H1 (cell line): ENCODE data around the gene LRTM1. TPM values are rescaled to one million over a fixed set of nuclear protein-coding genes. Genes with fewer than 3 reads are reported as not detected.

ENCODE experiments used
- ASH2L ChIP-seq: fragments of 200-600, 300-600 bp; sonication (generic); IDR thresholded peaks from one replicate; pipeline ENCODE4 v1.7.1; 2017; ENCODE audit warnings: low read length
- BACH1 ChIP-seq: IDR thresholded peaks from 2 replicates; pipeline ENCODE4 v1.6.1; 2012; ENCODE audit warnings: low read length, improper control_type of control experiment
- EGR1 ChIP-seq: IDR thresholded peaks from 2 replicates; pipeline ENCODE4 v1.6.1; 2011; ENCODE audit warnings: low read depth, low read length, borderline replicate concordance
- GABPA ChIP-seq: IDR thresholded peaks from 2 replicates; pipeline ENCODE4 v1.6.1; 2011; ENCODE audit warnings: mild to moderate bottlenecking, low read length, moderate library complexity, borderline replicate concordance; ENCODE audit not compliant: insufficient read depth
- RNF2 ChIP-seq: fragments of 200-900, 300-1000 bp; sonication (generic); IDR thresholded peaks from 2 replicates; pipeline ENCODE4 v1.7.1; 2016; ENCODE audit warnings: borderline replicate concordance, low read depth, mild to moderate bottlenecking, antibody characterized with exemption, low read length; ENCODE audit not compliant: poor library complexity, severe bottlenecking; ENCODE audit errors: missing control alignments
- SIN3A ChIP-seq, 2 experiments: IDR thresholded peaks in 1 of 2; conservative IDR thresholded peaks in 1 of 2; 2 replicates each; pipeline ENCODE4 v1.6.1; 2011 to 2012; ENCODE audit warnings: low read length in 2 of 2, improper control_type of control experiment in 1 of 2, low read depth in 1 of 2, mild to moderate bottlenecking in 1 of 2
- TCF12 ChIP-seq: IDR thresholded peaks from 2 replicates; pipeline ENCODE4 v1.6.1; 2011; ENCODE audit warnings: low read depth, mild to moderate bottlenecking, low read length
- ZNF274 ChIP-seq: IDR thresholded peaks from 2 replicates; pipeline ENCODE4 v1.7.0; 2012; ENCODE audit warnings: low read length, borderline replicate concordance; ENCODE audit errors: extremely low read depth
- polyA plus RNA-seq, 7 experiments: library from polyadenylated mRNA; depleted of rRNA in 3 of 7; stranded (reverse) in 5 of 7; unstranded in 2 of 7; fragments of >200 nt in 5 of 7; fragments of 200-250 nt in 2 of 7; gene quantifications; 1 replicate in 5 of 7; 2 replicates in 1 of 7; 4 replicates in 1 of 7; pipeline versions ENCODE4 v1.2.1 to v1.2.3, GENCODE V29; 2011 to 2013; ENCODE audit warnings: missing spikeins in 2 of 7, mixed read lengths in 2 of 7
- total RNA-seq: library from RNA; stranded (reverse); fragmentation: NEBNext Ultra II Directional; extraction: Animal tissue kit (Norgen Biotek cat#: 25700); gene quantifications from 2 replicates; pipeline ENCODE4 v1.2.1, GENCODE V29; 2021
- TF ChIP-seq, protein P1 (sequence below): fragments of 300-600 bp; sonication (generic); IDR thresholded peaks from 2 replicates; pipeline ENCODE4 v1.7.1; 2012; ENCODE audit warnings: low read length, moderate library complexity, mild to moderate bottlenecking, inconsistent platforms; ENCODE audit not compliant: insufficient replicate concordance

Gene LRTM1
- total and polyA plus RNA-seq, 2 of the 8 experiments (the other 6 are each of a cell fraction or from before 2014, with no cell fraction given), result not detected

DNA sequence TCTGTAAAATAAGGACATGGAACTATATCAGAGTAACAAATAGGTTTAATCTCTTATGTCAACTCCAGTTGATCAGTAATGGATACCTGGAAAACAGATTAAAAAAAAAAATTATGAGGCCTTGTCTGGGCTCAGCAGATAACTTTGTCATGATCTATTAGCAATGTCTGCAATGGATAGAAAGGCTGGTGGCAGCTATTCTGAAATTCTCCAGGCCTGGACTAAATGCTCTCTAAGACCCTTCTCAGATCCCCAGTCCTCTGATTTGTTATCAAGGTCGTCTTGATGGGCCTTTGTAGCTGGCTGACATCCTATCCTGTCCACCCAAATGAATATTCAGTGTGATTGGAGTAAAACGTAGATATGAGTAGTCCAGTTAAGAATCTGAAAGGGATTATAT lies 13.7 kb downstream of the LRTM1 start (continued):
- TF ChIP-seq, protein P1, sequence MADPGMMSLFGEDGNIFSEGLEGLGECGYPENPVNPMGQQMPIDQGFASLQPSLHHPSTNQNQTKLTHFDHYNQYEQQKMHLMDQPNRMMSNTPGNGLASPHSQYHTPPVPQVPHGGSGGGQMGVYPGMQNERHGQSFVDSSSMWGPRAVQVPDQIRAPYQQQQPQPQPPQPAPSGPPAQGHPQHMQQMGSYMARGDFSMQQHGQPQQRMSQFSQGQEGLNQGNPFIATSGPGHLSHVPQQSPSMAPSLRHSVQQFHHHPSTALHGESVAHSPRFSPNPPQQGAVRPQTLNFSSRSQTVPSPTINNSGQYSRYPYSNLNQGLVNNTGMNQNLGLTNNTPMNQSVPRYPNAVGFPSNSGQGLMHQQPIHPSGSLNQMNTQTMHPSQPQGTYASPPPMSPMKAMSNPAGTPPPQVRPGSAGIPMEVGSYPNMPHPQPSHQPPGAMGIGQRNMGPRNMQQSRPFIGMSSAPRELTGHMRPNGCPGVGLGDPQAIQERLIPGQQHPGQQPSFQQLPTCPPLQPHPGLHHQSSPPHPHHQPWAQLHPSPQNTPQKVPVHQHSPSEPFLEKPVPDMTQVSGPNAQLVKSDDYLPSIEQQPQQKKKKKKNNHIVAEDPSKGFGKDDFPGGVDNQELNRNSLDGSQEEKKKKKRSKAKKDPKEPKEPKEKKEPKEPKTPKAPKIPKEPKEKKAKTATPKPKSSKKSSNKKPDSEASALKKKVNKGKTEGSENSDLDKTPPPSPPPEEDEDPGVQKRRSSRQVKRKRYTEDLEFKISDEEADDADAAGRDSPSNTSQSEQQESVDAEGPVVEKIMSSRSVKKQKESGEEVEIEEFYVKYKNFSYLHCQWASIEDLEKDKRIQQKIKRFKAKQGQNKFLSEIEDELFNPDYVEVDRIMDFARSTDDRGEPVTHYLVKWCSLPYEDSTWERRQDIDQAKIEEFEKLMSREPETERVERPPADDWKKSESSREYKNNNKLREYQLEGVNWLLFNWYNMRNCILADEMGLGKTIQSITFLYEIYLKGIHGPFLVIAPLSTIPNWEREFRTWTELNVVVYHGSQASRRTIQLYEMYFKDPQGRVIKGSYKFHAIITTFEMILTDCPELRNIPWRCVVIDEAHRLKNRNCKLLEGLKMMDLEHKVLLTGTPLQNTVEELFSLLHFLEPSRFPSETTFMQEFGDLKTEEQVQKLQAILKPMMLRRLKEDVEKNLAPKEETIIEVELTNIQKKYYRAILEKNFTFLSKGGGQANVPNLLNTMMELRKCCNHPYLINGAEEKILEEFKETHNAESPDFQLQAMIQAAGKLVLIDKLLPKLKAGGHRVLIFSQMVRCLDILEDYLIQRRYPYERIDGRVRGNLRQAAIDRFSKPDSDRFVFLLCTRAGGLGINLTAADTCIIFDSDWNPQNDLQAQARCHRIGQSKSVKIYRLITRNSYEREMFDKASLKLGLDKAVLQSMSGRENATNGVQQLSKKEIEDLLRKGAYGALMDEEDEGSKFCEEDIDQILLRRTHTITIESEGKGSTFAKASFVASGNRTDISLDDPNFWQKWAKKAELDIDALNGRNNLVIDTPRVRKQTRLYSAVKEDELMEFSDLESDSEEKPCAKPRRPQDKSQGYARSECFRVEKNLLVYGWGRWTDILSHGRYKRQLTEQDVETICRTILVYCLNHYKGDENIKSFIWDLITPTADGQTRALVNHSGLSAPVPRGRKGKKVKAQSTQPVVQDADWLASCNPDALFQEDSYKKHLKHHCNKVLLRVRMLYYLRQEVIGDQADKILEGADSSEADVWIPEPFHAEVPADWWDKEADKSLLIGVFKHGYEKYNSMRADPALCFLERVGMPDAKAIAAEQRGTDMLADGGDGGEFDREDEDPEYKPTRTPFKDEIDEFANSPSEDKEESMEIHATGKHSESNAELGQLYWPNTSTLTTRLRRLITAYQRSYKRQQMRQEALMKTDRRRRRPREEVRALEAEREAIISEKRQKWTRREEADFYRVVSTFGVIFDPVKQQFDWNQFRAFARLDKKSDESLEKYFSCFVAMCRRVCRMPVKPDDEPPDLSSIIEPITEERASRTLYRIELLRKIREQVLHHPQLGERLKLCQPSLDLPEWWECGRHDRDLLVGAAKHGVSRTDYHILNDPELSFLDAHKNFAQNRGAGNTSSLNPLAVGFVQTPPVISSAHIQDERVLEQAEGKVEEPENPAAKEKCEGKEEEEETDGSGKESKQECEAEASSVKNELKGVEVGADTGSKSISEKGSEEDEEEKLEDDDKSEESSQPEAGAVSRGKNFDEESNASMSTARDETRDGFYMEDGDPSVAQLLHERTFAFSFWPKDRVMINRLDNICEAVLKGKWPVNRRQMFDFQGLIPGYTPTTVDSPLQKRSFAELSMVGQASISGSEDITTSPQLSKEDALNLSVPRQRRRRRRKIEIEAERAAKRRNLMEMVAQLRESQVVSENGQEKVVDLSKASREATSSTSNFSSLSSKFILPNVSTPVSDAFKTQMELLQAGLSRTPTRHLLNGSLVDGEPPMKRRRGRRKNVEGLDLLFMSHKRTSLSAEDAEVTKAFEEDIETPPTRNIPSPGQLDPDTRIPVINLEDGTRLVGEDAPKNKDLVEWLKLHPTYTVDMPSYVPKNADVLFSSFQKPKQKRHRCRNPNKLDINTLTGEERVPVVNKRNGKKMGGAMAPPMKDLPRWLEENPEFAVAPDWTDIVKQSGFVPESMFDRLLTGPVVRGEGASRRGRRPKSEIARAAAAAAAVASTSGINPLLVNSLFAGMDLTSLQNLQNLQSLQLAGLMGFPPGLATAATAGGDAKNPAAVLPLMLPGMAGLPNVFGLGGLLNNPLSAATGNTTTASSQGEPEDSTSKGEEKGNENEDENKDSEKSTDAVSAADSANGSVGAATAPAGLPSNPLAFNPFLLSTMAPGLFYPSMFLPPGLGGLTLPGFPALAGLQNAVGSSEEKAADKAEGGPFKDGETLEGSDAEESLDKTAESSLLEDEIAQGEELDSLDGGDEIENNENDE, result no peak
- TF ChIP-seq BACH1, result no peak
- TF ChIP-seq EGR1, result no peak
- no peak for TF ChIP-seq RNF2
- TF ChIP-seq TCF12, result no peak
- TF ChIP-seq SIN3A (conservative IDR thresholded peaks at IDR 0.05 in 1 of 2, IDR thresholded peaks at IDR 0.05 in 1 of 2; ENCODE audit: low read depth in 1 of 2, low read length in 2 of 2), result no peak
- no peak for TF ChIP-seq ZNF274
- no peak for TF ChIP-seq GABPA
- TF ChIP-seq ASH2L, result no peak
